Right lung (tissue), 5 donors: Measurements from ENCODE around the gene CCDC39. TPM values are rescaled to one million over a fixed set of nuclear protein-coding genes. Genes with fewer than 3 reads are reported as not detected.
A peak's percentile ranks its signal among the peaks of the same experiment; 100 is the strongest.
"Not testable (repeated sequence)": the region's sequence is repeated elsewhere in the genome, so short reads cannot be mapped to it uniquely, and the experiment has no call there.

Source experiments
- DNase-seq, 2 donors: peaks; one replicate each; pipeline ENCODE4 v3.0.0-alpha.2; 2013
- polyA plus RNA-seq, 5 donors: library from polyadenylated mRNA; unstranded; fragments of 120-200 nt; gene quantifications; one replicate each; pipeline versions ENCODE4 v1.2.1 to v1.2.3, GENCODE V29; 2013; ENCODE audit warnings: inconsistent platforms in 1 of 5, low replicate concordance in 1 of 5; ENCODE audit not compliant: insufficient read length in 5 of 5, insufficient read depth in 1 of 5

The CCDC39 gene
- polyA plus RNA-seq, 5 donors = 5.9 to 15.0 (median 9.7) TPM

- DNase-seq = no peak
These were observed 54.6 kb downstream of the CCDC39 start for GRCh38 chr3:180624714-180625113.

DNA sequence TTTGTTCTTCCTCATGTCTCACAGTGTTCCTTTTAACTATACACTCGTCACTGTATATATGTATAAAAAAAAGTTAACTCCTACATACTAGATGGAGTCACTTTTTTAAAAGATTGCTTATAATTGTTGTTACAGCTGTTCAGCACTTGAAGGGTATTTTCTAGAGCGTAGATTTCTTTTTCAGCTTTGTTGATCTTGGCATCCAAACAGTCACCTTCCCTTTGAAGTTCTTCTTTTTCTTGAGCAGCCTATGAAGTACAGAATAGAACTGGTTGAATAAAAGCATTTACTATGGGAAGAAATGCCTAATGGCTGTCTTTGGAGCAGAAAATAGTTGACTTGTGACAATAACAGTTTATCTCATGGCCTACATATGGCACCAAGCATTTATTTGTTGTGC is 59.6 kb downstream of the CCDC39 start:
- DNase-seq = no peak

- DNase-seq = not testable (repeated sequence)
These were observed 60.7 kb downstream of the CCDC39 start for GRCh38 chr3:180618563-180618962.

DNA sequence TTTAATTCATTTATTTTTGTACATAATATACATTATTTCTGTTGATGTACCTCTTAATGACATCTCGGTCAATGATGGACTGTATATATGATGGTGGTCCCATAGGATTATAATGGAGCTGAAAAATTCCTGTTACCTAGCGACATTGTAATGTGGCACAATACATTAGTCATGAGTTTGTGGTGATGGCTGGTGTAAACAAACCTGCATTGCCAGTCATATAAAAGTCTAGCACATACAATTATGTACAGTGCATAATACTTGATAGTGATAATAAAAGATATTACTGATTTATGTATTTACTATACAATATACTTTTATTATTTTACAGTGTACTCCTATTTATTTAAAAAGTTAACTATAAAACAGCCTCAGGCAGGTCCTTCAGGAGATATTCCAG is 62.2 kb downstream of the CCDC39 start:
- DNase-seq = no peak

DNA sequence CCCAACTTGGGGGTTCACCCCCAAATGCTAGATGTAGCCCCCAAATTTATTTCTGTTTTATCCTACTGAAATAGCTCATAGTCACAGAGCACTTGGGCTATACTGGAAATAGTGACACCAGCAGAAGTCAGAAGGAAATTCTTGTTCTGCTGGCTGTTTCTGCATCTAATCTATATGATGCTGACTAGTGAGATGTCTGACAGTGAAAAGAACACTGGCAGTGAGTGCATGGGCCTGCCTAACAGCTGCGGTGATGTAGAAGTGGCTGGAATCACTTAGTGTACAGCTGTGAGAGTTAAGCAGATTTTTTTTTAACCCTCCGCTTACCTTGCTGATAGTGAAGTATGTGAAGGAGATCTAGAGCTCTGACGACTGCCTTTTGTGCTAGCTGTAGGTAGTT is 63.3 kb downstream of the CCDC39 start:
- DNase-seq = no peak

DNA sequence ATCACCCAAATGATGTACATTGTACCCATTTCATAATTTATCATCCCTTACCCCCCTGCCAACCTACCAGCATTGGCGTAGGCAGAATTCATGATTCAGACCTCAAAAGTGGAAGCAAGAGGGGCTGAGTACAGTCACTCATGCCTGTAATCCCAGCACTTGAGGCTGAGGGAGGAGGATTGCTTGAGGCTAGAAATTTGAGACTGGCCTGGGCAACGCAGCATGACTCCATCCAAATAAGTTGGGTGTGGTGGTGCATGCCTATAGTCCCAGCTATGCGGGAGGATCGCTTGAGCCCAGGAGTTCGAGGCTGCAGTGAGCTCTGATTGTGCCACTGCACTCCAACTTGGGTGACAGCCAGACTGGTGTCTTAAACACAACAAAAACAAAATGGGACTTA is 66.9 kb downstream of the CCDC39 start:
- no peak for DNase-seq

DNA sequence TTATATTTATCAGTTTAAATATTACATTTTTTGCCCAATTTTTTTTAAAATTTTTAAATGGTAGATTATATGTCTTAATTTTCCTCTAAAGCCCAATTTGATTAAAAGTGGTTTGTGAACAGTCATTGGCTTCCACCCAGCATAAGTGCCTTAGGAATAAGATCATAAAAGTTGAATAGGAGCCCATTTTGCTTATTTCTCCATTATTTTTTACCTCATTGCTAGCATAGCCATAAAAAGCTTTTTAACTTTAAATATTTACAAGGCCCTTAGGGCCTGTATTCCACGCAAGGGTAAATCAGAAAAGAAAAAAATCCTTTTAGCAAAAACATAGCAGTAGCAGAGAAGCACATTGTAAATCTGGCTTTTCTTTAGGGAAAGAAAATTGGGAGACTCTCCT is 68.3 kb downstream of the CCDC39 start:
- no peak for DNase-seq

DNA sequence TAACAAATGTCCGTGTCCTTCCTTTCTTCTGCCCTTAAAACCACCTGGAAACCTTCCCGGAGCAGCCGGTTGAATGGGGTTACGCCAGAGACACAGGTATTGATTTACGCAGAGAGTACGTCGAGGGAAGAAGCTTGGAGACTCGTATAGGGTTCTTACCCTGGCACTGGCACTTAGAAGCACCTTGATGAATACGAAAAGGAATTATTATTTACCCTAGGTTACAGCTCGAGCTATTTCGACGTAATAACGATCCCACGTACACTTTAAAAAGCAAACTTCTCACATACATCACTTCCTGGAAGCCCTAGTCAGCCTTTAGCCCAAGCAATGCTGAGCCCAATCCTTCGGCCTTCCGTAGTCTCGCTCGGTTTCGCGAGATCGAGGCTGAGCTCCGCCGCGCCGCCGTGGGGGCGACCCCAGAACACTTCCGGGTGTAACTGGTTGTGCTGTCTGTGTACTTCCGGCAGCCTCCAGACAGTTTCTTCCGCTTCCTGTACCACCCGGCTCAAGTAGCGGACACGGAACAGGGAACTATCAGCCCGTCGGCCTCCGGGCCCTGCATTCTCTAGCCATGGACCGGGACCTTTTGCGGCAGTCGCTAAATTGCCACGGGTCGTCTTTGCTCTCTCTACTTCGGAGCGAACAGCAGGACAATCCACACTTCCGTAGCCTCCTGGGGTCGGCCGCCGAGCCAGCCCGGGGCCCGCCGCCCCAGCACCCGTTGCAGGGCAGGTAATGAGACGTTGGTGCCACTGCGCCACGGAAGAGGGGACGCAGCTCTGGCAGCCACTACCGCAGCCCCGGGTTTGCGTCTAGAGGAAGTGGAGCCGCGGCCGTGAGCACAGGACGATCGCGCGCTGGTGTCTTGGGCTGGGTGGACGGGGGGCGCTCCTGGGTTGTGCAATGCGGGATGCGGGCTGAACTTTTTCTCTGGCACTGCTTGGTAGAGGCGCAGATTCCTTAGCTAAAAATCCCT is 77.3 kb downstream of the CCDC39 start, which contains the start of gene TTC14:
Gene TTC14 (plus strand): TSS at position 476 of the 979 bp plus-strand sequence. CDS start 99 bp downstream, at position 575.
- peak; percentile 88 to 89 for DNase-seq

GRCh38 chr3:180600473-180600872 is 78.8 kb downstream of the CCDC39 start:
- no peak for DNase-seq

- no peak for DNase-seq
These were observed 83.7 kb downstream of the CCDC39 start for GRCh38 chr3:180595559-180595935.

- DNase-seq = no peak
These were observed 84.4 kb downstream of the CCDC39 start for GRCh38 chr3:180594631-180595558.

GRCh38 chr3:180593631-180594030 is 85.7 kb downstream of the CCDC39 start:
- not testable (repeated sequence) for DNase-seq

DNA sequence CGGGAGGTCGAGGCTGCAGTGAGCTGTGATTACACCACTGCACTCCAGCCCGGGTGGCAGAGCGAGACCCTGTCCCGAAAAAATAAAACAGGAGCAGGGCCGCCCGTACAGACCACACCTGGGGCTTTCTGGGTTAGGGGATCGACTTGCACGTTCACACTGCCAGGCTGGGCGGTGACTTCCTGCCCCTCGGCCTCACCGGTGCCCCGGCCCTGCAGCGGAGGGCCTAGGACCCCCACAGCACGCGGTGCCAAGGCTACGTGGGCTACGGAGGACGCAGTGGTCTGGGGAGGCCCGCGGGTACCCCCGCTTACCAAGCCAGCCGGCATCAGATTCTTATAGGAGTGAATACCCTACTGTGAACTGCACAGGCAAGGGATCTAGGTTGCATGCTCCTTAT is 88.9 kb downstream of the CCDC39 start:
- DNase-seq = no peak

DNA sequence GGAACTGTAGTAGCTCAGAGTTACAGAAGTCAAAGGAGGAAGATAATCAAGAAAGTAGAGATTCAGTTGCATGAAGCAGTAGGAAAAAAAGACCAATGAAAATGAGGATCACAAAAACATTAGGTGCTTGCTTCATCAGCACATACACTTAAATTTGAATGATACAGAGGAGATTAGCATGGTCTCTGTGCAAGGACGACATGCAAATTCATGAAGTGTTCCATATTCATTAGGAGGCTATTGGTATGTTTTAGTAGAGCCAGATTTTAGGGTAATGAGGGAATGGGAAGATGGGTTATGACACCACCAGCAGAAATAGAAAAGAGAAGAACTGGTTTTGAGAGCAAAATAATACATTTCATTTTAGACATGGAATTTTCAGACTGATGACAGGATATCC is 98.4 kb downstream of the CCDC39 start:
- DNase-seq = no peak

- no peak for DNase-seq
These were observed 103.7 kb downstream of the CCDC39 start for GRCh38 chr3:180575571-180575970.

DNA sequence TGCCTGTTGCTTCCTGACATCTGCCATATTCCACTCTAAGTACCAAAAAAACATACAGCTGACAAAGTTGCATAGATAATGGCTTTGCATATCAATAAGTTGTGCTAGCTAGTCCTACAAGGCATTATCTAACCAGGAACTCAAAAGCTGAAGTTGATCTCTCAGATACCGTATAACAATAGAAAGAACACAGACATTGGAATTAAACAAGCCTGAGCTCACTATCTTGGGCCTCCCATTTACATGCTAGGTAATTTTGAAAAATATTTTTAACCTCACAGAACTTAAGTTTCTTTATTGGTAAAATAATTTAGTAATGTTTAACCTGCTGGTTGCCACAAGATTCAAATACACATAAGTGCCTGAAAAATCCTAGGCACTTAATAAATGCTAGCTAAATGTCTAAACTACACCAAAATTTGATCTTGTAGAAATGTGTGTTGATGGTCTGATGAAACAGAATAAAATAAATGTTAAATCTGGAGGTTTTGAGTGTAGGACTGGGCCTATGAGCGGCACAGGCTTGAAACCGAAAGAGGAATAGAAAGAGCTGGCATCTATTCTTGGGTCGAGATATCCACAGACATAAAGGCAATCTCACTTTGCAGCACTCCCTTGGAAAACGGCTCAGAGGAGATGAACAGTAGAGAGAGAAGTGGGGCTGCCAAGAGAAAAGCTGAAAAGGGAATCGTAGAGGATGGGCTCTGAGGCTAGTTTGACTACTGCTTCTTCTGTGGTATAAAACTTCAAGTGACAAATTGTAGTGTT is 107.3 kb downstream of the CCDC39 start:
- no peak for DNase-seq

DNA sequence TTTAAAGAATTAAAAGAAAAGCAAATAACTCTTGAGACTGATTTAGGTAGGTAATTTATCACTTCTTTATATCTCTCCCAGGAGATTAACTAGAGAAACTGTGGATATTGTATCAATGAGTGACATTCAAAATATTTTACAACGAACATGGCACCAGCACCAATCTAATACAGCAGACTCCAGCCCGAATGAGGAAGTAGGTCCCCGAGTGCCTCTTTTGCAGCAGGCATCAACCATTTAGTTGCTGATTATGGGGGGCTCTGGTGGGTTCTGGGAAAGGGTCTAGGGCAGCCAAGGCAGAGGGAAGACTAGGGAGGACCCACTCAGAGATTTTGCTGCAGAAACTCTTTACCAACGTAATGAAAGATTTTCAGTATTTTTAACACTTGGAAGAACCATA is 109.1 kb downstream of the CCDC39 start:
- no peak for DNase-seq

GRCh38 chr3:180564676-180565075 is 114.6 kb downstream of the CCDC39 start:
- no peak for DNase-seq
